HCT116 (cell line): ENCODE measurements around the gene OR2T2.
"Not testable (repeated sequence)": the region's sequence is repeated elsewhere in the genome, so short reads cannot be mapped to it uniquely, and the experiment has no call there.

ENCODE experiments used
- CTCF ChIP-seq, 3 experiments: fragments of 200-600 bp in 1 of 3; sonication (generic) in 1 of 3; IDR thresholded peaks in 2 of 3; conservative IDR thresholded peaks in 1 of 3; 2 replicates each; pipeline ENCODE4 v1.5.1; 2012 to 2017; ENCODE audit warnings: low read depth in 2 of 3, low read length in 2 of 3, antibody characterized with exemption in 1 of 3, borderline replicate concordance in 1 of 3, control low read depth in 1 of 3, mild to moderate bottlenecking in 1 of 3, mixed read lengths in 1 of 3, mixed run types in 1 of 3, moderate library complexity in 1 of 3; ENCODE audit not compliant: insufficient read depth in 1 of 3
- EZH2 ChIP-seq: fragments of 200-600 bp; sonication (generic); IDR thresholded peaks from 2 replicates; pipeline ENCODE4 v1.6.1; 2017; ENCODE audit warnings: antibody characterized with exemption, mixed run types
- JUND ChIP-seq: IDR thresholded peaks from 2 replicates; pipeline ENCODE4 v1.6.1; 2012
- MAX ChIP-seq: IDR thresholded peaks from 2 replicates; pipeline ENCODE4 v1.6.1; 2012
- POLR2A ChIP-seq: IDR thresholded peaks from 2 replicates; pipeline ENCODE4 v1.7.0; 2011; ENCODE audit warnings: borderline replicate concordance; ENCODE audit not compliant: insufficient read depth, insufficient read length; ENCODE audit errors: extremely low read depth
- POLR2AphosphoS5 ChIP-seq: IDR thresholded peaks from 2 replicates; pipeline ENCODE4 v1.6.1; 2011; ENCODE audit warnings: mild to moderate bottlenecking, low read depth, low read length, moderate library complexity
- SIN3A ChIP-seq: IDR thresholded peaks from 2 replicates; pipeline ENCODE4 v1.6.1; 2012; ENCODE audit warnings: low read depth
- SRF ChIP-seq: IDR thresholded peaks from 2 replicates; pipeline ENCODE4 v1.6.1; 2012; ENCODE audit warnings: low read depth
- ZNF274 ChIP-seq: fragments of 200-500 bp; sonication (Bioruptor generic); IDR thresholded peaks from 2 replicates; pipeline ENCODE4 v1.6.1; 2014; ENCODE audit warnings: mild to moderate bottlenecking, low read depth, low read length, inconsistent platforms

- not testable (repeated sequence) for TF ChIP-seq POLR2A; JUND; CTCF (IDR thresholded peaks at IDR 0.05 in 2 of 3, conservative IDR thresholded peaks at IDR 0.05 in 1 of 3; ENCODE audit: borderline replicate concordance in 1 of 3, insufficient read depth in 1 of 3, low read depth in 2 of 3, low read length in 2 of 3); POLR2AphosphoS5; SRF; EZH2; MAX; ZNF274; SIN3A
Measured at GRCh38 chr1:248450466-248451145, 5.2 kb downstream of the OR2T2 start.
